GM06990 (cell line): ENCODE data around the gene FARP2.

Experiments
- DNase-seq: peaks from one replicate; pipeline ENCODE4 v3.0.0-alpha.2; 2011; ENCODE audit not compliant: insufficient read length; ENCODE audit errors: extremely low read depth
- H3K27me3 ChIP-seq: replicated peaks from 2 replicates; pipeline ENCODE4 v1.6.0; 2011; ENCODE audit warnings: low read length; ENCODE audit not compliant: control insufficient read depth, insufficient read depth
- H3K36me3 ChIP-seq: 2 replicates; pipeline ENCODE4 v1.5.1; 2011; ENCODE audit warnings: low read length; ENCODE audit not compliant: control insufficient read depth, insufficient read depth
- H3K4me3 ChIP-seq: replicated peaks from 2 replicates; pipeline ENCODE4 v1.5.1; 2011; ENCODE audit warnings: low read depth, mild to moderate bottlenecking, control low read depth, low read length
- CTCF ChIP-seq: IDR thresholded peaks from 2 replicates; pipeline ENCODE4 v1.5.1; 2011; ENCODE audit warnings: low read length, control low read depth, mild to moderate bottlenecking, inconsistent platforms; ENCODE audit not compliant: insufficient read depth, poor library complexity, severe bottlenecking

Gene FARP2

GRCh38 chr2:241460631-241461030 lies 104.5 kb downstream of the FARP2 start:
- H3K36me3 ChIP-seq: no peaks in the 10 kb centered on the region; the same call in 1 of the 2 replicates
- no peak for DNase-seq
- no peak for TF ChIP-seq CTCF
- H3K27me3 ChIP-seq: no peaks in the 10 kb centered on the region
- no peak overlapping the region for H3K4me3 ChIP-seq

DNA sequence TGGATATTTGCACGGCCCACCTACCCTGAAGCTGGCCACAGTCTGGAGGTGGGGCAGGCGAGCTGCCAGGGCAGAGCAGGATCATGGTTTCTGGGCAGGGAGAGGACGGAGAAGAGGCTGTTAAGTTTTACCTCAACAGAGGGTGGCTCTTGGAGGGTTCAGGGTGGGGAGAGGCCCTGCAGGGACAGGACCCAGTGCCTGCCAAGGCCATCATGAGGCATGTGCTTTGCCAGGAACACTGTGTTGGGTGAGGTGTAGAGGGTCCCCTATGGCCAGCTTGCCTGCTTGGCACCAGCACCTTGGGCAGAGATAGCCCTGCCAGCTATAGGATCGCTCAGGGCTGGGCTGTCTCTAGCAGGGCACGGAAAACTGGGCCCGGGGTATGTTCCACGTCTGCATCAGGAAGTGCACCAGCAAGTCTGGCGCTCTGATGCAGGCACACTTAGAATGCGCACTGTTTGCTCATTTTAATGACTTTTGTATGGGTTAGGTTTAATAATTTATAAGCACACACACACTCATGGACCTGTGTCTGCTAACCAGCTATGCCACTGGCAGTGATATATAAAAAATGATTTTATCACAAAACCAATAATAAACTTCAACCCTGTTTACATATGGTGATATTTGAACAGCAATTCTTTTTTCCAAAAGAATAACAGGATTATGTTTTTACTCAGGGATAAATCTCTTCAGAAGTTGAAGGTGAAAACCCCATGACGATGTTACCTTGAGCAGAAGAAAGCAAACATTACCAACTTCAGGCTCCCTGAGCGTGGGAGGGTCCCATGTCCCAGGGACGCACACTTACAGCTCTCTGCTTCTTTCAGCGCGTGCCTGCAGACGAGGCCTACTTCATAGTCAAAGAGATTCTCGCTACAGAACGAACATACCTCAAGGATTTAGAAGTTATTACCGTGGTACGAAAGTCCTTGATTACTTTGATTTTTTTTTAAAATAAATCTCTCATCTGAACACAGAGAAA lies 105.9 kb downstream of the FARP2 start:
- DNase-seq: no peak
- no peak for TF ChIP-seq CTCF
- no peaks in the 10 kb centered on the region; the same call in 1 of the 2 replicates for H3K36me3 ChIP-seq
- no peaks in the 10 kb centered on the region for H3K27me3 ChIP-seq
- H3K4me3 ChIP-seq: no peak overlapping the region

- H3K36me3 ChIP-seq: no peaks in the 10 kb centered on the region; the same call in 1 of the 2 replicates
- TF ChIP-seq CTCF: no peak
- DNase-seq: no peak
- H3K27me3 ChIP-seq: no peaks in the 10 kb centered on the region
- H3K4me3 ChIP-seq: no peak overlapping the region
These were observed 107.4 kb downstream of the FARP2 start for GRCh38 chr2:241463276-241464135.

- no peak overlapping the region for H3K4me3 ChIP-seq
- H3K36me3 ChIP-seq: no peaks in the 10 kb centered on the region; the same call in 1 of the 2 replicates
- TF ChIP-seq CTCF: no peak
- no peak for DNase-seq
- H3K27me3 ChIP-seq: no peaks in the 10 kb centered on the region
These were observed 109.5 kb downstream of the FARP2 start for GRCh38 chr2:241465543-241465942.

DNA sequence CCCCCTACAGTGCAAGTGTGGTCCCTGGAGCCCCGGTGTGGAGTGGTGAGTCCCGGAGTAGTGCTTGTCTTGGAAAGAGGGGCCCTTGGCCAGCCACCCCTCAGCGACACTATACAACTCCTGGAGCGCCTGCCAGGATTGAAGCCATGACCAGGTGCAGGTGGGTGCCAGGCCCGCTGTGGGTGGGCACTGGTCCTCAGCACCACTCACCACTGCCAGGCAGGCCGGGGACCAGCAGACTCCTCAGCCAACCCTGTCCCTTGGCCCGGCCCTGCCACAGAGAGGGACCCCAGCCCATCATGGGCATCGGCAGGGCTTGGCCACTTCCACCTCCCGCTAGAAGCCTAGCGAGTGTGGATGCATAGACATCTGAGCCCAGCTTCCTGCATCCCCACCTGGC lies 110.1 kb downstream of the FARP2 start:
- no peak for DNase-seq

More for the DNA sequence above, 110.1 kb downstream of the FARP2 start:
- Histone ChIP-seq H3K36me3 (no peaks in the 10 kb centered on the region; the same call in 1 of the 2 replicates), H3K4me3 (no peak overlapping the region), H3K27me3 (no peaks in the 10 kb centered on the region)
- TF ChIP-seq CTCF: no peak
